Measurements from ENCODE around the gene LMNA. TPM values are rescaled to one million over a fixed set of nuclear protein-coding genes. Genes with fewer than 3 reads are reported as not detected.

Gene LMNA
- polyA plus RNA-seq, 1 of the 3 experiments (the other 2 are of a cell fraction) = 983 TPM

DNA sequence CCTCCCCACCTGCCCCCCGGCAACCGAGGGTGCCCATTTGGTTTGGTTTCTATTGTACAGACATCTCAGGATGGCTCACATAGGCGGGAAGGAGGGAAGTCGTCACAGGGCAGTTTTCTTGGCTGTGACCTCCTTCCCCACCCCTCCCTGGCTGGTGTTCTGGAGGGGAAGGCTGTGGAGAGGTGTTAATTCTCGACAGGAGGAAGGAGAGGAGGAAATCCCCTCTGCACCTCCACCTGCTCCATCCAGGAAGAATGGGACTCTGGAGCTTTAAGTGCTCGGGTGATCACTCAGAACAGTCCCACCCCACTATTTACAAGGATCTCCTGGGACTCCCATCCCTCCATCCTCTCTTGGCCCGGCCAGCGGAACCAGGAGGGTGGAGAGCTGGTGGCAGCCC is 39.9 kb upstream of the LMNA start:
- H3K27ac ChIP-seq (ENCODE audit: low read depth in 2 of 2, low read length in 1 of 2) = no peak overlapping the region
- H4K20me1 ChIP-seq (ENCODE audit: insufficient read depth) = peaks cover 70% of the 10 kb centered on the region
- peaks cover 0 to 48% of the 10 kb centered on the region in 2 experiments; a peak in 2 of 4 replicates for H3K4me1 ChIP-seq (ENCODE audit: control insufficient read depth in 1 of 2, insufficient read depth in 2 of 2, low read depth in 1 of 2, low read length in 1 of 2)
- ChIA-PET CTCF (interaction anchor here (2.0 kb wide), 1 partner anchor 9 kb away, joined by 15 read pairs; no protein-coding TSS in a partner anchor), POLR2A (no interaction called here)
- H3F3A ChIP-seq (replicated peaks; ENCODE audit: insufficient read depth) = peaks cover 25% of the 10 kb centered on the region
- no peak for DNase-seq
- no peaks in the 10 kb centered on the region for H3K9me2 ChIP-seq
- peaks cover 56% of the 10 kb centered on the region for H3K79me2 ChIP-seq (ENCODE audit: insufficient read depth)
- H3K4me2 ChIP-seq = no peak overlapping the region
- H2AFZ ChIP-seq (ENCODE audit: low read depth) = no peak overlapping the region
- peaks cover 6 to 57% of the 10 kb centered on the region in 2 experiments for H3K36me3 ChIP-seq (replicated peaks in 1 of 2; ENCODE audit: control insufficient read depth in 1 of 2, insufficient read depth in 2 of 2, low read length in 1 of 2)
- no peaks in the 10 kb centered on the region for H3K9me3 ChIP-seq
- no peak overlapping the region for H3K9ac ChIP-seq
- 64% methylated on average over 5 of the region's 8 CpGs for WGBS (ENCODE audit: low lambda C conversion rate)
- no peak overlapping the region for H3K4me3 ChIP-seq (ENCODE audit: low read depth in 2 of 2, low read length in 1 of 2)
- H3K27me3 ChIP-seq (ENCODE audit: insufficient read depth) = no peaks in the 10 kb centered on the region
- TF ChIP-seq RXRA (IDR thresholded peaks at IDR 0.05; ENCODE audit: borderline replicate concordance, low read depth) = no peak
- TF ChIP-seq, protein P1, sequence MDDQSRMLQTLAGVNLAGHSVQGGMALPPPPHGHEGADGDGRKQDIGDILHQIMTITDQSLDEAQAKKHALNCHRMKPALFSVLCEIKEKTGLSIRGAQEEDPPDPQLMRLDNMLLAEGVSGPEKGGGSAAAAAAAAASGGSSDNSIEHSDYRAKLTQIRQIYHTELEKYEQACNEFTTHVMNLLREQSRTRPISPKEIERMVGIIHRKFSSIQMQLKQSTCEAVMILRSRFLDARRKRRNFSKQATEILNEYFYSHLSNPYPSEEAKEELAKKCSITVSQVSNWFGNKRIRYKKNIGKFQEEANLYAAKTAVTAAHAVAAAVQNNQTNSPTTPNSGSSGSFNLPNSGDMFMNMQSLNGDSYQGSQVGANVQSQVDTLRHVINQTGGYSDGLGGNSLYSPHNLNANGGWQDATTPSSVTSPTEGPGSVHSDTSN (IDR thresholded peaks at IDR 0.05) = no peak
- TF ChIP-seq RFX5 (IDR thresholded peaks at IDR 0.05; ENCODE audit: low read length) = no peak
- TF ChIP-seq YY1 (IDR thresholded peaks at IDR 0.05; ENCODE audit: low read depth) = no peak
- TF ChIP-seq, protein P2, sequence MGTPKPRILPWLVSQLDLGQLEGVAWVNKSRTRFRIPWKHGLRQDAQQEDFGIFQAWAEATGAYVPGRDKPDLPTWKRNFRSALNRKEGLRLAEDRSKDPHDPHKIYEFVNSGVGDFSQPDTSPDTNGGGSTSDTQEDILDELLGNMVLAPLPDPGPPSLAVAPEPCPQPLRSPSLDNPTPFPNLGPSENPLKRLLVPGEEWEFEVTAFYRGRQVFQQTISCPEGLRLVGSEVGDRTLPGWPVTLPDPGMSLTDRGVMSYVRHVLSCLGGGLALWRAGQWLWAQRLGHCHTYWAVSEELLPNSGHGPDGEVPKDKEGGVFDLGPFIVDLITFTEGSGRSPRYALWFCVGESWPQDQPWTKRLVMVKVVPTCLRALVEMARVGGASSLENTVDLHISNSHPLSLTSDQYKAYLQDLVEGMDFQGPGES (IDR thresholded peaks at IDR 0.05; ENCODE audit: low read depth, low read length) = no peak

DNA sequence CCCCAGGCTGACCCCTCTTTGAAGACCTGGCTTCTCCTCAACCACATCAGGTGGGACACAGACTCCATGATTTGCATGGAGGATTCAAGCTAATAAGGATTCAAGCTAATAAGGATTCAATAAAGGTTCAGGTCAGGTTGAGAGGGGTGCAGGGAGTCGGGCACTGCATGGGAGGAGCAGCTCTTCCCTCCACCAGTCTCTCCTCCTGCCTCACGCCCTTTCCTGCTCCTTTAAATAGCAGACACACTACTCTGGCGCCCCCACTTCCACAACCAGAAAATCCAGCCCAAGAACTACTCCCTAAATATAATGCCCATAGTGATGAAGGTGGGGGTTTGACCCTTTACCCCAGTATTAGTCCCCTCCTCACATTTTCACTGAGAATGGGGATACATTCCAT is 39.3 kb upstream of the LMNA start:
- Histone ChIP-seq H3K36me3 (replicated peaks in 1 of 2; ENCODE audit: control insufficient read depth in 1 of 2, insufficient read depth in 2 of 2, low read length in 1 of 2) (peaks cover 6 to 57% of the 10 kb centered on the region in 2 experiments), H3F3A (replicated peaks; ENCODE audit: insufficient read depth) (peaks cover 25% of the 10 kb centered on the region), H3K9me2 (no peaks in the 10 kb centered on the region), H2AFZ (ENCODE audit: low read depth) (no peak overlapping the region), H3K27ac (ENCODE audit: low read depth in 2 of 2, low read length in 1 of 2) (no peak overlapping the region), H3K4me3 (ENCODE audit: low read depth in 2 of 2, low read length in 1 of 2) (no peak overlapping the region), H3K4me2 (no peak overlapping the region), H3K79me2 (ENCODE audit: insufficient read depth) (peaks cover 61% of the 10 kb centered on the region), H3K9ac (no peak overlapping the region), H3K27me3 (ENCODE audit: insufficient read depth) (no peaks in the 10 kb centered on the region), H4K20me1 (ENCODE audit: insufficient read depth) (peaks cover 74% of the 10 kb centered on the region), H3K4me1 (ENCODE audit: control insufficient read depth in 1 of 2, insufficient read depth in 2 of 2, low read depth in 1 of 2, low read length in 1 of 2) (peaks cover 0 to 48% of the 10 kb centered on the region in 2 experiments; a peak in 2 of 4 replicates), H3K9me3 (no peaks in the 10 kb centered on the region)
- TF ChIP-seq, protein P3, sequence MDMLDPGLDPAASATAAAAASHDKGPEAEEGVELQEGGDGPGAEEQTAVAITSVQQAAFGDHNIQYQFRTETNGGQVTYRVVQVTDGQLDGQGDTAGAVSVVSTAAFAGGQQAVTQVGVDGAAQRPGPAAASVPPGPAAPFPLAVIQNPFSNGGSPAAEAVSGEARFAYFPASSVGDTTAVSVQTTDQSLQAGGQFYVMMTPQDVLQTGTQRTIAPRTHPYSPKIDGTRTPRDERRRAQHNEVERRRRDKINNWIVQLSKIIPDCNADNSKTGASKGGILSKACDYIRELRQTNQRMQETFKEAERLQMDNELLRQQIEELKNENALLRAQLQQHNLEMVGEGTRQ (IDR thresholded peaks at IDR 0.05; ENCODE audit: borderline replicate concordance, low read depth, low read length) = no peak
- TF ChIP-seq RAD21 (IDR thresholded peaks at IDR 0.05; ENCODE audit: low read length) = no peak
- TF ChIP-seq FOSL2 (IDR thresholded peaks at IDR 0.05; ENCODE audit: borderline replicate concordance, low read depth) = no peak
- TF ChIP-seq, protein P4, sequence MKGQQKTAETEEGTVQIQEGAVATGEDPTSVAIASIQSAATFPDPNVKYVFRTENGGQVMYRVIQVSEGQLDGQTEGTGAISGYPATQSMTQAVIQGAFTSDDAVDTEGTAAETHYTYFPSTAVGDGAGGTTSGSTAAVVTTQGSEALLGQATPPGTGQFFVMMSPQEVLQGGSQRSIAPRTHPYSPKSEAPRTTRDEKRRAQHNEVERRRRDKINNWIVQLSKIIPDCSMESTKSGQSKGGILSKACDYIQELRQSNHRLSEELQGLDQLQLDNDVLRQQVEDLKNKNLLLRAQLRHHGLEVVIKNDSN (IDR thresholded peaks at IDR 0.05; ENCODE audit: borderline replicate concordance, low read depth) = no peak
- 73% methylated on average over 3 of the region's 3 CpGs for WGBS (ENCODE audit: low lambda C conversion rate)
- no peak for DNase-seq
- POLR2A ChIA-PET = no interaction called here
- CTCF ChIA-PET = interaction anchor here (0.8 to 2.0 kb wide), 3 partner anchors 9 to 15 kb away, joined by 3 to 15 read pairs (median 3); no protein-coding TSS in a partner anchor

All from SK-N-SH (cell line).